Progenitor cell of endocrine pancreas (in vitro differentiated cells): ENCODE data around the gene TCERG1L. TPM values are rescaled to one million over a fixed set of nuclear protein-coding genes. Genes with fewer than 3 reads are reported as not detected.

Experiments
- DNase-seq: peaks from one replicate; pipeline ENCODE4 v3.0.0; 2021; ENCODE audit warnings: low spot score; ENCODE audit not compliant: unreplicated experiment
- H3K27ac Mint-ChIP-seq: 2 replicates; pipeline ENCODE4 v1.8.0; 2021; ENCODE audit warnings: mild to moderate bottlenecking, moderate library complexity, mixed read lengths
- H3K27me3 Mint-ChIP-seq: 2 replicates; pipeline ENCODE4 v1.8.0; 2021; ENCODE audit warnings: mixed read lengths
- H3K36me3 Mint-ChIP-seq: 2 replicates; pipeline ENCODE4 v1.8.0; 2022; ENCODE audit warnings: mixed read lengths; ENCODE audit not compliant: insufficient read depth
- H3K4me1 Mint-ChIP-seq: 2 replicates; pipeline ENCODE4 v1.8.0; 2021; ENCODE audit warnings: low read depth, mixed read lengths
- H3K4me3 Mint-ChIP-seq: 2 replicates; pipeline ENCODE4 v1.8.0; 2021; ENCODE audit warnings: low read depth, mild to moderate bottlenecking, moderate library complexity, mixed read lengths
- H3K9me3 Mint-ChIP-seq: 2 replicates; pipeline ENCODE4 v1.8.0; 2021; ENCODE audit warnings: low read depth, mixed read lengths
- total RNA-seq: library from RNA; stranded (reverse); gene quantifications from 2 replicates; pipeline ENCODE4 v1.2.1, GENCODE V29; 2021
- TF ChIP-seq, protein P1 (sequence below): fragments of 200-600 bp; sonication (generic); IDR thresholded peaks from one replicate; pipeline ENCODE4 v1.5.0; 2021; ENCODE audit warnings: antibody characterized with exemption, mild to moderate bottlenecking; ENCODE audit not compliant: unreplicated experiment

Gene TCERG1L
- total RNA-seq, 1 donor from 2014 or later = 0.53 TPM

GRCh38 chr10:131135716-131136115, 175.8 kb downstream of the TCERG1L start:
- Mint-ChIP-seq H3K27me3 (peaks cover 78% of the 10 kb centered on the region), H3K4me3 (no peak overlapping the region), H3K36me3 (no peaks in the 10 kb centered on the region)

GRCh38 chr10:131134651-131135050, 176.9 kb downstream of the TCERG1L start:
- no peak overlapping the region for H3K27ac Mint-ChIP-seq
- peaks cover 8% of the 10 kb centered on the region for H3K4me1 Mint-ChIP-seq
- TF ChIP-seq, protein P1, sequence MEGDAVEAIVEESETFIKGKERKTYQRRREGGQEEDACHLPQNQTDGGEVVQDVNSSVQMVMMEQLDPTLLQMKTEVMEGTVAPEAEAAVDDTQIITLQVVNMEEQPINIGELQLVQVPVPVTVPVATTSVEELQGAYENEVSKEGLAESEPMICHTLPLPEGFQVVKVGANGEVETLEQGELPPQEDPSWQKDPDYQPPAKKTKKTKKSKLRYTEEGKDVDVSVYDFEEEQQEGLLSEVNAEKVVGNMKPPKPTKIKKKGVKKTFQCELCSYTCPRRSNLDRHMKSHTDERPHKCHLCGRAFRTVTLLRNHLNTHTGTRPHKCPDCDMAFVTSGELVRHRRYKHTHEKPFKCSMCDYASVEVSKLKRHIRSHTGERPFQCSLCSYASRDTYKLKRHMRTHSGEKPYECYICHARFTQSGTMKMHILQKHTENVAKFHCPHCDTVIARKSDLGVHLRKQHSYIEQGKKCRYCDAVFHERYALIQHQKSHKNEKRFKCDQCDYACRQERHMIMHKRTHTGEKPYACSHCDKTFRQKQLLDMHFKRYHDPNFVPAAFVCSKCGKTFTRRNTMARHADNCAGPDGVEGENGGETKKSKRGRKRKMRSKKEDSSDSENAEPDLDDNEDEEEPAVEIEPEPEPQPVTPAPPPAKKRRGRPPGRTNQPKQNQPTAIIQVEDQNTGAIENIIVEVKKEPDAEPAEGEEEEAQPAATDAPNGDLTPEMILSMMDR = no peak
- DNase-seq = no peak
- H3K27me3 Mint-ChIP-seq = peaks cover 75% of the 10 kb centered on the region
- H3K36me3 Mint-ChIP-seq = no peaks in the 10 kb centered on the region
- H3K9me3 Mint-ChIP-seq = no peaks in the 10 kb centered on the region
- H3K4me3 Mint-ChIP-seq = no peak overlapping the region

More at GRCh38 chr10:131135716-131136115, 175.8 kb downstream of the TCERG1L start:
- Mint-ChIP-seq H3K4me1 (no peaks in the 10 kb centered on the region), H3K9me3 (no peaks in the 10 kb centered on the region), H3K27ac (no peak overlapping the region)
- TF ChIP-seq, protein P1 = no peak
- DNase-seq = no peak

DNA sequence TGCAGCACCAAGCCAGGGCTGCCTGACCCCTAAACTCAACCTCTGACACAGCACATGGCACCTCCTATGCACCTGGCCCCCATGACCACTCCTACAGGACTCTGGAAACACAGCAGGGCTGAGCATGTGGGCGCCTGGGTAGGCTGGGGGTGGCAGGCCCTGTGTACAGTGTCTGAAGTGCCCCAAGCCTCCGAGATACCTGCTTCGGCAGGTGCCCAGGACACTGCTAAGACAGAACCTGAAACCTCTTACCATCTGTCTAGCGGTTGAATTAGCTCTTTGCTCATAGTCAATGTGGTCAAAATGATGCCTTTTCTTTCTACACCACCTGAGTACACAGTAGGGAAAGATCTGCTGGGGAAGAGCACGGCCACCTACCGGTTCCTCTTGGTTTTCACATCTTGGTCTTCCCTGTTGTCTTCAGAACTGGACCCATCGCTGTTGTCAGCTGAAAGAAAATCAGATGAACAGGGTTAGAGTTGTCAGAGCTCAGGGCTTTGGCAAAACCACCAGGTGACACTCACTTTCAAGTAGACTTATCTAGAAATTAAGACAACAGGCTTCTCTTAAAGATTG, 177.4 kb downstream of the TCERG1L start:
- Mint-ChIP-seq H3K27ac (no peak overlapping the region), H3K4me1 (peaks cover 11% of the 10 kb centered on the region), H3K9me3 (no peaks in the 10 kb centered on the region), H3K27me3 (peaks cover 72% of the 10 kb centered on the region), H3K36me3 (no peaks in the 10 kb centered on the region), H3K4me3 (no peak overlapping the region)
- TF ChIP-seq, protein P1 = no peak
- no peak for DNase-seq

DNA sequence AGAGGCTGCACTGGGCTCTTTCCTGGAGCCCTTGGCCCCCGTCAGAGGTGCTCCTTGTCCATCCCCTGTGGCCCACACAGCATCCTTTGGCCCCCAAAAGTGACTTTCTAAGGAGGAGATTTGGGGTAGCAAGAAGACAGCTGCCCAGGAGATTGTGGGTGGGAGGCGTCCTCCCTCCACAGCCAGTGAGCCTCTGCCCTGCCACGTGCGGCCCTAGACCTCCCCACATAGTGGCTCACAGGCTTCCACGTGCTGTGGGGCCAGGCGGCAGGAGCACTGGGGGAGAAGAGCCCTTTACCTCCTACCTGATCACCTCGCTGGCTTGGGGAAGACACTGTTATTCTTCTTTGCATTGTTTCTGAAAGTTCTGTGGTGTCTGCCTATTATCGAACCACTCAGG, 178.8 kb downstream of the TCERG1L start:
- peaks cover 76% of the 10 kb centered on the region for H3K27me3 Mint-ChIP-seq
- H3K27ac Mint-ChIP-seq = no peak overlapping the region
- H3K4me1 Mint-ChIP-seq = peaks cover 17% of the 10 kb centered on the region
- H3K9me3 Mint-ChIP-seq = no peaks in the 10 kb centered on the region
- H3K4me3 Mint-ChIP-seq = no peak overlapping the region
- TF ChIP-seq, protein P1 = no peak
- no peaks in the 10 kb centered on the region for H3K36me3 Mint-ChIP-seq
- no peak for DNase-seq

- Mint-ChIP-seq H3K36me3 (no peaks in the 10 kb centered on the region), H3K4me1 (peaks cover 18% of the 10 kb centered on the region), H3K27me3 (peaks cover 77% of the 10 kb centered on the region), H3K27ac (no peak overlapping the region), H3K9me3 (no peaks in the 10 kb centered on the region), H3K4me3 (no peak overlapping the region)
- TF ChIP-seq, protein P1 = no peak
- DNase-seq = no peak
Observed at GRCh38 chr10:131131726-131132591, 179.6 kb downstream of the TCERG1L start.
